Activated CD4-positive, CD25-positive, alpha-beta regulatory T cell treated with anti-CD3 and anti-CD28 coated beads, Interleukin-2, amount 50 U/mL, for 72 hours (primary cell): ENCODE results near the gene ARPC4.
"Not testable (repeated sequence)": the region's sequence is repeated elsewhere in the genome, so short reads cannot be mapped to it uniquely, and the experiment has no call there.

Experiments
- DNase-seq: peaks from one replicate; pipeline ENCODE4 v3.0.0; 2021

The ARPC4 gene

GRCh38 chr3:9770276-9770812, 22.5 kb upstream of the ARPC4 start:
- DNase-seq, result no peak

- not testable (repeated sequence) for DNase-seq
These were observed 21.9 kb upstream of the ARPC4 start for GRCh38 chr3:9771007-9771406.

GRCh38 chr3:9776896-9777693, 15.8 kb upstream of the ARPC4 start:
- no peak for DNase-seq

- DNase-seq, result no peak
These were observed 15.2 kb upstream of the ARPC4 start for GRCh38 chr3:9777694-9778021.

- DNase-seq, result no peak
These were observed 14.5 kb upstream of the ARPC4 start for GRCh38 chr3:9778143-9779074.

- no peak for DNase-seq
These were observed 13.7 kb upstream of the ARPC4 start for GRCh38 chr3:9779075-9779593.

GRCh38 chr3:9779721-9780457, 13.0 kb upstream of the ARPC4 start:
- DNase-seq, result peak; percentile 43

- DNase-seq, result no peak
These were observed 12.4 kb upstream of the ARPC4 start for GRCh38 chr3:9780458-9780812.

- DNase-seq, result no peak
These were observed 12.0 kb upstream of the ARPC4 start for GRCh38 chr3:9780910-9781309.

- DNase-seq, result no peak
These were observed 11.3 kb upstream of the ARPC4 start for GRCh38 chr3:9781551-9781950.

- DNase-seq, result no peak
These were observed 10.8 kb upstream of the ARPC4 start for GRCh38 chr3:9781978-9782603.

- no peak for DNase-seq
These were observed 10.1 kb upstream of the ARPC4 start for GRCh38 chr3:9782770-9783169.

GRCh38 chr3:9783954-9784353, 8.9 kb upstream of the ARPC4 start:
- DNase-seq, result no peak

- DNase-seq, result no peak
These were observed 7.9 kb upstream of the ARPC4 start for GRCh38 chr3:9784965-9785364.

GRCh38 chr3:9785602-9786001, 7.3 kb upstream of the ARPC4 start:
- DNase-seq, result no peak

- DNase-seq, result no peak
These were observed 6.6 kb upstream of the ARPC4 start for GRCh38 chr3:9786209-9786739.

- no peak for DNase-seq
These were observed 5.8 kb upstream of the ARPC4 start for GRCh38 chr3:9786825-9787669.

GRCh38 chr3:9787714-9788113, 5.2 kb upstream of the ARPC4 start:
- no peak for DNase-seq

- DNase-seq, result no peak
These were observed 1.8 kb upstream of the ARPC4 start for GRCh38 chr3:9791127-9791526.

- DNase-seq, result no peak
These were observed 985 bp upstream of the ARPC4 start for GRCh38 chr3:9791790-9792404.
